GM21515 (cell line): ENCODE results near the gene TTC28.

ENCODE experiments used
- ATAC-seq: cut with Tn5 transposase; IDR thresholded peaks from one replicate; pipeline ENCODE4 v1.9.1; 2021; ENCODE audit not compliant: unreplicated experiment

Gene TTC28

DNA sequence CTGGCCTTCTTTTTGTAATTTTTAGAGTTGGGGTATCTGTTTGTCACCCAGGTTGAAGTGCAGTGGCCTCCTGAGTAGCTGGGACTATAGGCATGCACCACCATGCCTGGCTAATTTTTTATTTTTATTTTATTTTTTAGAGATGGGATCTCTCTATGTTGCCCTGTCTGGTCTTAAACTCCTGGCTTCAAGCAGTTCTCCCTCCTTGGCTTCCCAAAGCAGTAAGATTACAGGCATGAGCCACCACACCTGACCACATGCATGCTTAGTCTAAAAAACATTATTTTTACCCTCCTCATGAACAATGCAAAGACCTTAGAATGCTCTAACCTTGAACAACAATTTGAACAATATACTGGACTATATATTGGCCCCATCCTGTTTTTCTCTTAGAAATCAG, 738.5 kb downstream of the TTC28 start:
- ATAC-seq, result no peak

GRCh38 chr22:27937453-27937852, 742.2 kb downstream of the TTC28 start:
- ATAC-seq, result no peak

- no peak for ATAC-seq
Measured at GRCh38 chr22:27935897-27936296, 743.7 kb downstream of the TTC28 start.

GRCh38 chr22:27934069-27934468, 745.6 kb downstream of the TTC28 start:
- ATAC-seq, result no peak

DNA sequence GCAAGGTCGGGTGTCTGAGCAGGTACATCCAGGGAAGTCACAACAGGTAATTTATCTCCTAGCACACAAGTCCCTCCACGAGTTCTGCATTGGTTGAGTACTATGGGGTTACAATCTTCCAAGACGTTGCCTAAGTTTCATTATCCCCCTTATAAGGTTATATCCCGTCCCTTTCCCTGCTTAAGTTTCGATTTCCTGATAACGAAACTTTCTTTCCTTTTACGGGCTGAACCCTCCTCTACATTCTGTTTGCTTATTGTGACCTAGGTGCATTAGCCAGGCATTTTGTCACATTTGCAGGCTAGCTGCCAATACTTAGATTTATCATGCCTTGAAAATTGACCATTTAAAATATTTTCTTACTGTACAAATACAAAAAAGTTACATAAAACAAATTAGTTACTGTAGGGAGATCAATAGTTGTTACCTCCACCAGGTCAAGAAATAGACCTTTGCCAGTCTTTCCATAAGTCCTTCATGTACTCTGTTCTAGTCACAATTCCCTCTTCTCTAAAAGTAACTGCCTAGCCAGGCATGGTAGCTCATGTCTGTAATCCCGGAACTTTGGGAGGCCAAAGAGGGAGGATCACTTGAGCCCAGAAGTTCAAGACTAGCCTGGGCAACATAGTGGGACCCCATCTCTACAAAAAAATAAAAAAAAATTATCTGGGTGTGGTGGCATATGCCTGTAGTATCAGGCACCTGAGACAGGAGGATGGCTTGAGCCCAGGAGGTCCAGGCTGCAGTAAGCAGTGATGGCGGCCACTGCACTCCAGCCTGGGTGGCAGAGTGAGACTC, 746.3 kb downstream of the TTC28 start:
- ATAC-seq, result no peak

- ATAC-seq, result no peak
Measured at GRCh38 chr22:27930331-27931060, 749.1 kb downstream of the TTC28 start.
